ENCODE data around the gene OR6C1. TPM values are rescaled to one million over a fixed set of nuclear protein-coding genes. Genes with fewer than 3 reads are reported as not detected.
"Not testable (repeated sequence)": the region's sequence is repeated elsewhere in the genome, so short reads cannot be mapped to it uniquely, and the experiment has no call there.

The OR6C1 gene
- total RNA-seq: not detected

GRCh38 chr12:55314043-55314442 lies at the start of gene OR6C1:
TSS of gene OR6C1 (plus strand) at chr12:55314343. CDS start at chr12:55320600, 6,257 bp downstream.
- Histone ChIP-seq H3K4me3 (no peak within 1 kb of the TSS), H3K9me3 (no peaks in the 10 kb centered on the region), H3K27ac (no peak within 1 kb of the TSS), H3K4me1 (replicated peaks) (no peaks in the 10 kb centered on the region), H3K27me3 (replicated peaks; ENCODE audit: insufficient read depth) (no peaks in the 10 kb centered on the region), H3K36me3 (no peaks in the 10 kb centered on the region)
- intact Hi-C loops (cut with DNase I): no loop called here
- WGBS: 73% methylated on average over 2 of the region's 2 CpGs
- no peak for TF ChIP-seq POLR2A (IDR thresholded peaks at IDR 0.05)
- no peak for TF ChIP-seq CTCF (IDR thresholded peaks at IDR 0.05)
- no peak for TF ChIP-seq POLR2AphosphoS5 (IDR thresholded peaks at IDR 0.05)
- DNase-seq (ENCODE audit: low spot score): no peak

- H3K4me1 ChIP-seq (replicated peaks): no peaks in the 10 kb centered on the region
- no peaks in the 10 kb centered on the region for H3K36me3 ChIP-seq
- no peak for TF ChIP-seq POLR2A (IDR thresholded peaks at IDR 0.05)
- TF ChIP-seq CTCF (IDR thresholded peaks at IDR 0.05): no peak
- no peak for TF ChIP-seq POLR2AphosphoS5 (IDR thresholded peaks at IDR 0.05)
- DNase-seq (ENCODE audit: low spot score): no peak
- H3K27me3 ChIP-seq (replicated peaks; ENCODE audit: insufficient read depth): no peaks in the 10 kb centered on the region
- WGBS: 41% methylated on average over 2 of the region's 2 CpGs
- H3K4me3 ChIP-seq: no peak overlapping the region
- no peak overlapping the region for H3K27ac ChIP-seq
- no peaks in the 10 kb centered on the region for H3K9me3 ChIP-seq
- intact Hi-C loops (cut with DNase I): no loop called here
These were observed 33.2 kb upstream of the OR6C1 start for GRCh38 chr12:55280991-55281390.

GRCh38 chr12:55289999-55290398 lies 24.1 kb upstream of the OR6C1 start:
- intact Hi-C loops (cut with DNase I): no loop called here
- 46% methylated on average over 2 of the region's 2 CpGs for WGBS
- no peak overlapping the region for H3K27ac ChIP-seq
- no peaks in the 10 kb centered on the region for H3K4me1 ChIP-seq (replicated peaks)
- H3K27me3 ChIP-seq (replicated peaks; ENCODE audit: insufficient read depth): no peaks in the 10 kb centered on the region
- no peak for DNase-seq (ENCODE audit: low spot score)
- no peak for TF ChIP-seq POLR2A (IDR thresholded peaks at IDR 0.05)
- TF ChIP-seq CTCF (IDR thresholded peaks at IDR 0.05): no peak
- no peaks in the 10 kb centered on the region for H3K36me3 ChIP-seq
- no peaks in the 10 kb centered on the region for H3K9me3 ChIP-seq
- H3K4me3 ChIP-seq: no peak overlapping the region

GRCh38 chr12:55296469-55296868 lies 17.7 kb upstream of the OR6C1 start, which contains the start of gene OR6C6:
TSS of gene OR6C6 (minus strand) at chr12:55296569. CDS start at chr12:55295232, 1,337 bp downstream.
- TF ChIP-seq POLR2A (IDR thresholded peaks at IDR 0.05) (no peak), POLR2AphosphoS5 (IDR thresholded peaks at IDR 0.05) (no peak), CTCF (IDR thresholded peaks at IDR 0.05) (no peak)
- no peak within 1 kb of the TSS for H3K27ac ChIP-seq
- 61% methylated on average over 2 of the region's 2 CpGs for WGBS
- H3K4me3 ChIP-seq: no peak within 1 kb of the TSS
- no peaks in the 10 kb centered on the region for H3K4me1 ChIP-seq (replicated peaks)
- no peaks in the 10 kb centered on the region for H3K9me3 ChIP-seq
- H3K36me3 ChIP-seq: no peaks in the 10 kb centered on the region
- no peak for DNase-seq (ENCODE audit: low spot score)
- intact Hi-C loops (cut with DNase I): no loop called here
- H3K27me3 ChIP-seq (replicated peaks; ENCODE audit: insufficient read depth): no peaks in the 10 kb centered on the region

- WGBS: 54% methylated on average over 4 of the region's 4 CpGs
- H3K9me3 ChIP-seq: no peaks in the 10 kb centered on the region
- H3K27me3 ChIP-seq (replicated peaks; ENCODE audit: insufficient read depth): no peaks in the 10 kb centered on the region
- no peak overlapping the region for H3K4me3 ChIP-seq
- no peaks in the 10 kb centered on the region for H3K4me1 ChIP-seq (replicated peaks)
- no peak for TF ChIP-seq POLR2A (IDR thresholded peaks at IDR 0.05)
- no peak for TF ChIP-seq CTCF (IDR thresholded peaks at IDR 0.05)
- TF ChIP-seq POLR2AphosphoS5 (IDR thresholded peaks at IDR 0.05): no peak
- intact Hi-C loops (cut with DNase I): no loop called here
- H3K27ac ChIP-seq: no peak overlapping the region
- no peak for DNase-seq (ENCODE audit: low spot score)
- H3K36me3 ChIP-seq: no peaks in the 10 kb centered on the region
These were observed 6.1 kb downstream of the OR6C1 start for GRCh38 chr12:55320201-55320600.

- WGBS: 90% methylated on average over 6 of the region's 6 CpGs
- DNase-seq (ENCODE audit: low spot score); H3K4me3 ChIP-seq; intact Hi-C loops (cut with DNase I); H3K27ac ChIP-seq; H3K4me1 ChIP-seq (replicated peaks); H3K36me3 ChIP-seq; H3K27me3 ChIP-seq (replicated peaks; ENCODE audit: insufficient read depth); H3K9me3 ChIP-seq: not testable (repeated sequence)
These were observed 11.7 kb downstream of the OR6C1 start for GRCh38 chr12:55325801-55326200.

Measured in prostate gland (tissue), 2 donors.